Liver (tissue), 3 donors: ENCODE results near the gene NTPCR.

Experiments
- CTCF ChIP-seq: fragments of 150-350 bp; IDR thresholded peaks from 2 replicates; pipeline ENCODE4 v1.5.1; 2017; ENCODE audit warnings: improper control_type of control experiment, low read depth, low read length; ENCODE audit not compliant: missing input control
- EGR1 ChIP-seq, 2 donors: IDR thresholded peaks; 2 replicates each; pipeline ENCODE4 v1.6.1; 2016 to 2018; ENCODE audit warnings: antibody characterized with exemption in 2 of 2, low read depth in 2 of 2
- FOXA2 ChIP-seq: IDR thresholded peaks from 2 replicates; pipeline ENCODE4 v1.6.1; 2016; ENCODE audit warnings: antibody characterized with exemption
- GABPA ChIP-seq, 2 donors: IDR thresholded peaks in 1 of 2; conservative IDR thresholded peaks in 1 of 2; 2 replicates each; pipeline ENCODE4 v1.6.1; 2016; ENCODE audit warnings: antibody characterized with exemption in 2 of 2, mild to moderate bottlenecking in 1 of 2, moderate library complexity in 1 of 2
- HNF4G ChIP-seq: IDR thresholded peaks from 2 replicates; pipeline ENCODE4 v1.6.1; 2016; ENCODE audit warnings: antibody characterized with exemption
- JUND ChIP-seq, 2 donors: IDR thresholded peaks; 2 replicates each; pipeline ENCODE4 v1.6.1; 2016; ENCODE audit warnings: antibody characterized with exemption in 2 of 2
- MAX ChIP-seq: IDR thresholded peaks from 2 replicates; pipeline ENCODE4 v1.6.1; 2016; ENCODE audit warnings: antibody characterized with exemption
- RAD21 ChIP-seq, 2 donors: IDR thresholded peaks; 2 replicates each; pipeline ENCODE4 v1.6.1; 2016; ENCODE audit warnings: antibody characterized with exemption in 2 of 2, mild to moderate bottlenecking in 2 of 2
- REST ChIP-seq: IDR thresholded peaks from 2 replicates; pipeline ENCODE4 v1.6.1; 2016; ENCODE audit warnings: antibody characterized with exemption, mild to moderate bottlenecking
- SP1 ChIP-seq: IDR thresholded peaks from 2 replicates; pipeline ENCODE4 v1.6.1; 2018; ENCODE audit warnings: antibody characterized with exemption, mild to moderate bottlenecking
- TAF1 ChIP-seq: conservative IDR thresholded peaks from 2 replicates; pipeline ENCODE4 v1.6.1; 2016; ENCODE audit warnings: antibody characterized with exemption, mild to moderate bottlenecking
- ZBTB33 ChIP-seq: IDR thresholded peaks from 2 replicates; pipeline ENCODE4 v1.6.1; 2016; ENCODE audit warnings: antibody characterized with exemption
- donor health status: healthy.
- donor health status: healthy.

GRCh38 chr1:232999956-233000625 is 49.7 kb downstream of the NTPCR start:
- TF ChIP-seq GABPA (IDR thresholded peaks at IDR 0.05 in 1 of 2, conservative IDR thresholded peaks at IDR 0.05 in 1 of 2) (no peak), CTCF (no peak), HNF4G (no peak), FOXA2 (no peak), ZBTB33 (no peak), TAF1 (no peak), RAD21 (IDR thresholded peaks at IDR 0.05) (no peak), MAX (no peak), EGR1 (IDR thresholded peaks at IDR 0.05; ENCODE audit: low read depth in 2 of 2) (no peak), JUND (IDR thresholded peaks at IDR 0.05) (no peak), REST (no peak), SP1 (no peak)
